HuH-7.5 (cell line): Measurements from ENCODE around the gene ATP6V0A1.
"Not testable (repeated sequence)": the region's sequence is repeated elsewhere in the genome, so short reads cannot be mapped to it uniquely, and the experiment has no call there.

Source experiments
- DNase-seq: peaks from one replicate; pipeline ENCODE4 v3.0.0; 2011; ENCODE audit warnings: low spot score

The ATP6V0A1 gene

DNA sequence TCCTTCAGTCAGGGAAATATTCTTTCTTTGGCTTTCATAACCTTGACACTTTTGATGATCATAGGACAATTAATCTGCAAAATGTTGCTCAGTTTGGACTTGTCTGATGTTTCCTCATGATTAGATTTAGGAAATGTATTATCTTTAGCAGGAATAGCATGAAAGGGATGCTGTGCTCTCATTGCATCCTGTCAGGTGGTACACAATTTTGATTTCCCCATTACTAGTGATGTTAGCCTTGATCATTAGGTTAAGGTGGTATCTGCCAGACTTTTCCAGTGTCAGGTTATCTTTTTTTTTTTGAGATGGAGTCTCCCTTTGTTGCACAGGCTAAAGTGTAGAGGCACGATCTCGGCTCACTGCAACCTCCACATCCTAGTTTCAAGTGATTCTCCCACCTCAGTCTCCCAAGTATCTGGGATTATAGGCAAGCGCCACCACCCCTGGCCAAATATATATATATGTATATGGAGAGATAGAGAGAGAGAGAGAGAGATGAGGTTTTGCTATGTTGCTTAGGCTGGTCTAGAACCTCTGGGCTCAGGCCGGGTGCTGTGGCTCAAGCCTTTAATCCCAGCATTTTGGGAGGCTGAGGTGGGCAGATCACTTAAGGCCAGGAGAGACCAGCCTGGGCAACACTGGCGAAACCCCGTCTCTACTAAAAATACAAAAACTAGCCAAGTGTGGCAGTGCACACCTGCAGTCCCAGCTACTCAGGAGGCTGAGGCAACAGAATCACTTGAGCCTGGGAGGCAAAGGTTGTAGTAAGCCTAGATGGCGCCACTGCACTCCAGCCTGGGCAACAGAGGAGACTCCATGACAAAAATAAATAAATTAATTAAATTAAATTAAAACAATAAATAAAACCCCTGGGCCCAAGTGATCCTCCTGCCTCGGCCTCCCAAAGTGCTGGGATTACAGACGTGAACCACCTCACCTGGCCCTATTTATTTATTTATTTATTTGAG, 19.8 kb upstream of the ATP6V0A1 start:
- DNase-seq: no peak

DNA sequence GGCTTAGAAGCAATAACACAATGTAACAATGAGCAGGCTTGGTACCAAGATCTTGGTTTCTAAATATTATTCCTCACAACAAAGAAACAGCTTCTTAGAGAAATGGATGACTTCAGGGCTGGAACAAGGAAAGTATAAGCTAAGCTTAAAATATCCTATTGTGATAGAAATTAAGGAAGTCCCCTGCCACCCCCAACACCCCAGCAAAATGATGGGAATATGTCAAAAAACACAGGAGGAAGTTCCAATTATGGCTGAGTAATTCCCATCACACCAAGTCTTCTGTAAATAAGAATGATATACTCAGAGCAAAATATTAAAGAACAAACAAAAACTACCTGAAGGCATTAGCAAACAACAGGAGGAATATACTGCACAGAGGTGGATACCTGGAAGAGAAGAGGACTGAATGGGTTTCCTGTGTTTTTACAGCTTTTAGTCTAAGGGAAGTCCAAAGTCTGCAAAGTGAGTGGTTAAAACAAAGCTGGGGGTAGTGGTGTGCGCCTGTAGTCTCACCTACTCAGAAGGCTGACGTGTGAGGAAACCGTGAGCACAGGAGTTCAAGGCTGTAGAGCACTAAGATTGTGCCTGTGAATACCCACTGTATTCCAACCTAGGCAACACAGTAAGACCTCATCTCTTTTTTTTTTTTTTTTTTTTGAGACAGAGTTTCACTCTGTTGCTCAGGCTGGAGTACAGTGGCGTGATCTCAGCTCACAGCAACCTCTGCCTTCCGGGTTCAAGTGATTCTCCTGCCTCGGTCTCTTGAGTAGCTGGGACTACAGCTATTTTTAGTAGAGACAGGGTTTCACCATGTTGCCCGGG, 17.1 kb upstream of the ATP6V0A1 start:
- no peak for DNase-seq

DNA sequence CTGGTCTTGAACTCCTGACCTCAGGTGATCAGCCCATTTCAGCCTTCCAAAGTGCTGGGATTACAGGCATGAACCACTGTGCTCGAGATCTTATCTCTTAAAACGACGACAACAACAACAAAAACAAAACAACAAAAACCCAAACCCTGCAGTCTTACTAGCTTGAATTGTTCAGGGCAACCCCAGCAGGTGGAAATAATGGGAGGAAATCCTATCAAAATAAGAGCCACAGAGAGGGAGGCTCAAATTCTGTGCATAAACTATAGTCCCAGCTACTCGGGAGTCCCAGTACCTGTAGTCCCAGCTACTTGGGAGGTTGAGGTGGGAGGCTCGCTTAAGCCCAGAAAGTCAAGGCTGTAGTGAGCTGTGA, 16.5 kb upstream of the ATP6V0A1 start:
- no peak for DNase-seq

DNA sequence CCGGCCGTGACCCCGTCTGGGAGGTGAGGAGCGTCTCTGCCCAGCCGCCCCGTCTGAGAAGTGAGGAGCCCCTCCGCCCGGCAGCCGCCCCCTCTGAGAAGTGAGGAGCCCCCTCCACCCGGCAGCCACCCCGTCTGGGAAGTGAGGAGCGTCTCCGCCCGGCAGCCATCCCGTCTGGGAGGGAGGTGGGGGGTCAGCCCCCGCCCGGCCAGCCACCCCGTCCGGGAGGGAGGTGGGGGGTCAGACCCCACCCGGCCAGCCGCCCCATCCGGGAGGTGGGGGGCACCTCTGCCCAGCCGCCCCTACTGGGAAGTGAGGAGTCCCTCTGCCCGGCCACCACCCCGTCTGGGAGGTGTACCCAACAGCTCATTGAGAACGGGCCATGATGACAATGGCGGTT, 9.5 kb upstream of the ATP6V0A1 start:
- not testable (repeated sequence) for DNase-seq

DNA sequence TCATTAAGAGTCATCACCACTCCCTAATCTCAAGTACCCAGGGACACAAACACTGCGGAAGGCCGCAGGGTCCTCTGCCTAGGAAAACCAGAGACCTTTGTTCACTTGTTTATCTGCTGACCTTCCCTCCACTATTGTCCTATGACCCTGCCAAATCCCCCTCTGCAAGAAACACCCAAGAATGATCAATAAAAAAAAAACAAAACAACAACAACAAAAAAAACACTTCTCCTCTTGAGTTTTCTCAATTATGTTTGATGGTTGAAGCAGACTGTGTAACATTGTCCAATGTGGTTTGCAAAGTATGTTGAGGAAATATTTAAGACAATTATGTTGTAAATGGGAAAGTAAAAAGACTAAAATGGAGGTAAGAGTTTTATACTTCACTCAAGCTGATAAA, 8.8 kb upstream of the ATP6V0A1 start:
- not testable (repeated sequence) for DNase-seq

DNA sequence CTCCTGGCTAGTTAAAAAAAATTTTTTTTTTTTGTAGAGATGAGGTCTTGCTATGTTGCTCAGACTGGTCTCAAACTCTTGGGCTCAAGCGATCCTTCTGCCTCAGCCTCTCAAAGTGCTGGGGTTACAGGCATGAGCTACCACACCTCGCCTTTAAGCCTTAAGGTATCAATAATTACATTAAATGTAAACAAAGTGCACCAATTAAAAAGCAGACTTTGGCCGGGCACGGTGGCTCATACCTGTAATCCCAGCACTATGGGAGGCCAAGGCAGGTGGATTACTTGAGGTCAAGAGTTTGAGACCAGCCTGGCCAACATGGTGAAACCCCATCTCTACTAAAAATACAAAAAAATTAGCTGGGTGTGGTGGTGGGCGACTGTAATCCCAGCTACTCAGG, 7.4 kb upstream of the ATP6V0A1 start:
- not testable (repeated sequence) for DNase-seq

DNA sequence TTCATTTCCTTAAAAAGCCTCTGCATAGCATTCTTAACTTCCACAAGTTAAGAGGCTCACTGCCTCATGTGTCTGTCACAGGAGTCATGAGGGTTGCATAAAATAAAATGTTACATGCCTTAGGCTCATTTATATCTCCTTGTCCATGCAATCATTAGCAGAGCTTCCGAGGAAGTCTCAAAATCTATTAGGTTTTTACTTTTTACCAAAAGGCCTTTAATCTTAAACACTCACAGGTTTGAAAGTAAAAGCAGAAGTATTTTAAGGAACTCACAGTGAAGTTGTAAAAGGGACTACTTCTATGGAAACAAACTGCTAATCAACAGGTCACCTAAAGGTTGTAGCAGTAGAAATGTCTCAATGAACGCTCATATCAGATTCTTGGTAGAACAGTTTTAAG, 5.2 kb upstream of the ATP6V0A1 start:
- DNase-seq: no peak

DNA sequence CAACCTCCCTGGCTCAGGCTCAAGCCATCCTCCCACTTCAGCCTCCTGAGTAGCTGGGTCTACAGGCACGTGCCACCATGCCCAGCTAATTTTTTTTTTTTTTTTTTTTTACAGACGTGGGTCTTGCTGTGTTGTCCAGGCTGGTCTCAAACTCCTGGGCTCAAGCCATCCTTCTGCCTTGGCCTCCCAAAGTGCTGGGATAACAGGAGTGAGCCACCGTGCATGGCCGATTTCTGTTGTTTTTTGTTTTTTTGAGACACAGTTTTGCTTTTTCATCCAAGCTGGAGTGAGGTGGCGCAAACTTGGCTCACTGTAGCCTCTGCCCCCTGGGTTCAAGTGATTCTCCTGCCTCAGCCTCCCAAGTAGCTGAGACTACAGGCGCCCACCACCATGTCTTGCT, 3.7 kb upstream of the ATP6V0A1 start:
- not testable (repeated sequence) for DNase-seq

DNA sequence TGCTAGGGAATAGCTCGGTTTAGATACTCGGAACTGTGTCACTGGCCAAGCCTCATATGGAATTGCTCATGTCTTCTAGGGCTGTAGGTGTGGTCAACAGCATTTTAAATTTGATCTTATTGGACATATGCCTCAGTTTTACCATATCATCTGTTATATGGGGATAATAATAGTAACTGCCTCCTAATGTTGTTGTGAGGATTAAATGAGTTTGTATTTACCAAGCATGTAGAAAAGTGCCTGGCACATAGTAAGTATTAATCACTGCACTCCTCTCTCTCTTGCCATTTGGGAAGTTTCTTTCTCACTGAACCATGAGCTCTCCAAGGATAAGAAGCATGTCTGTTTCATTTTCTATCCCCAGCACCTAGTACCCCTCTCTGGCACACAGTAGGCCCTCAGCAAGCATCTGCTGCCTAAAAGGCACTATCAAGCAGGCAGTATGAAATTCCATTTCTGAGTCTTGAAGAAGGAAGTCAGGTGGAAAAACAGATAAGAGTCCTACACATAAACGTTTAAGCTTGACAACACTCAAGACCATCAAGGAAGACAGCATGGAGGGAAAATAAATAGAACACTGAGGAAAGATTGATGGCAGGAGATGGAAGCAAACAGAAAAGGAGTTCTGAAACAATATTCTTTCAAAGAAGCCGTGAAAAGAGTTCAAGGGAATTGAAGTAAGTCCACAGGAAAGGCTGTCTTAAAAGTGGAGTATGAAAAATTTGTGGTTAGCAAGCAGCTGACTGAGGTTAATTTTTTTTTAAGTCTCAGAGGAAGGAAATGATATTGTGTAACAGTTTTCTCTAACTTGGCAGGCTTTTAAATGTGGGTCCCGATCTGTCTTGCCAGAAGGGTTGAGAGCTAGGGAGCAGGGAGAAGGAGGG, 2.2 kb upstream of the ATP6V0A1 start:
- DNase-seq: no peak

DNA sequence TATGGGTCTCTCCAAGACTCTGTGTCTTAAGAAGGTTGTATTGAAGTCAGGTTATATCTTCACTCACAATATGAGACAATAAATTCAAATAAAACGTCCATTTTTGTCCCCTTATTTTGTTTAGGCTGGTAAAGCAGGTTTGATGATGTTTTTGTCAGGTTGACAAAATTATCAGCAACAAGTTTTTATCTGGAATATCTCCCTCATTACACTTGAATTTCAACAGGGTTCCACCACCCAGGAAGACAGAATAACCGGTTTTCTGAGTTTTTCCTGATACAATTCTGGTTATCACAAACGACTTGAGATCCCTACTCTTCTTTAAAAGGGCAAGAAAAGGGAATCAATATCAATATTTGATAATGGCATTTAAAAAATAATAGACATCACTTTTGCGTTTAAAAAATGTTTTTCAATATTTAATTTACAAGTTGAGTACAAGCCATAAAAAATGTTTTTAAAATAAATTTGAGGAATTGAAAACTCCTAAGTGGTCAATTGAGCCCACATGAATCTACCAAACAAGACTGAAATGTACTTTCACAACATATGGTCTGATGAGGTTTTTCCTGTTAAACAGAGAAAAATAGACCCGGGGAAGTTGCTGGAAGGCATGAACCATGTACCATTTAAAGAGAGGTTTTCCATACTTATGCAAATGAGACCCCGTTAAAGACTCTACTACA, 1.4 kb upstream of the ATP6V0A1 start:
- DNase-seq: no peak

DNA sequence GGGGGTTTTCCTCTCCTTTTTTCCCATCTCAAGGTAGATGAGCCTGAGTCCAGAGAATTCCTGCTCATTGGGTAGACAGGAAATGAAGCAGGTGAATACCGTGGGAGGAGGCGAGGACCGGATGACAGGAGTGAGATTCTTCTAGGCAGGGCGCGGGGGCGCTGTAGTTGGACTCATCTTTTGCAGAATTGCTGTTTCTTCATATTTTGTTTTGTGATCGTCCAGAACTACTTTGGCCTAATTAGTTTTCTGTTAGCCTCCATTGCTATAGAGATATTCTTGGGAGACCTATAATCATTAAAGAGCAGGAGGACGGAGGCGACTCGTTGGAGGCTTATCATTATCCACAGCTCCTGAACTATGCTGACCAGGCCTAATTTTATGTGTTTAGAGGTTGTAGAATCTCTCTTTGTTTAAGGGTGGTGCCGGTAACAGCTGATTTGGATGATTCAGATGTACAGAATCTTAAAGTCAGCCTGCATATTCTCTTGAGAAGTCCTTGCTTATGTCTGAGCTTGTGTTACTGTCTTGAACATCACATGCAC, 650 bp downstream of the ATP6V0A1 start:
- DNase-seq: peak; percentile 47

DNA sequence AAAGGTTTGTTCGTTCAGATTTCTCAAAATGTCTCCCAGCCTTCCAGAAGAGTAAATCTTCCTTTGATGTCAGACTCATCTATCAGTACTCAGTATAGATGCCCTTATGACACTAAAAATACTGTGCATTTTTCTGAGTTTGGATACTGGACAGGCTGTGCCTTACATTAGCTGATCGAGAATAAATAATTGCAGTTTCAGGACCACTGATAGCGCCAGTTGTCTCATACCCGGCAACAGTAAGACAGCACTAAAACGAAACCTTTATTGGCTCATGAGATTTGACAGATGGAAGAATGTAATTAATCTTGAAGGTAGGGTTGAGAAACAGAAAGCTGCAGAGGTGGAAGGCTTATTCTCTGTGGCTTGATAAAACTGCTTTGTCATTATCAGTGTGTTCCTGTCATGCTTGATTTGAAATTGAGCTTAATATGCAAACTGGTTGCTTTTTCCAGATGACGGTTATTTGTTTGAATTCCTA, 1.2 kb downstream of the ATP6V0A1 start:
- DNase-seq: peak; percentile 14

DNA sequence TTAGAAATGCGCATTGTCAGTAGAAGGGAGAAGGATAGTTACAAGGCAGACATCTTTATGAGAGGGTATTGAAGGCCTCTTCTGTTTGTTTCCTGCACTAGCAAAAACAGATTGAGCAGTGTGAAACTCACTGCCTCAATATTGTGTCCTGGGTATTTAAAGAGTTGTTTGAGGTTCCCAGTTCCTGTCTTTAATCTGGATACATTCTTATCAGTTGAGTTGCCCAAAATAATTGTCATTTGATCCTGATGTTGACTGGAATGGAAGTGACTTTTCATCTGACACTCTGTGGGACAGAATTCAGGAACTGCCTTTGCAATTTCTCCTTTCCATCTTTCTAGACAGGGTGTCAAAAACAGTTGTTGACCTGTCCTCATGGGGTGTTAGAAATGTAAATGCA, 1.7 kb downstream of the ATP6V0A1 start:
- DNase-seq: no peak

DNA sequence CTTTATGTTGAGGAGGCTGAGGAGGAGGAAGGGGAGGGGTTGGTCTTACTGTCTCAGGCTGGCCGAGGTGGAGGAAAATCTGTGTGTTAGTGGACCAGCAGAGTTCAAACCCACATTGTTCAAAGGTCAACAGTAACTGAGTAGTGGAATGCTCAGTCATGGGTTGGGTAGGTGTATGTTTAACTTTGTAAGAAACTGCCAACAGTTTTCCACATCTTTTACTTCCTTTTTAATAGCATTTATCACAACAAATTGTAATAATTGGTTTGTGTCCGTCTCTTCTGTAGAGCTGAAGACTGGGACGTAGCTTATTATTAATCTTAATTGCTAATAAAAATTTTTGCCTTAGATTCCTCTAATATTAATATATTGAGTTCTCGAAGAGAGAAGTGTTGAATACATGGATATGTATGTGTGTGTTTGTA, 5.3 kb downstream of the ATP6V0A1 start:
- peak; percentile 32 for DNase-seq

DNA sequence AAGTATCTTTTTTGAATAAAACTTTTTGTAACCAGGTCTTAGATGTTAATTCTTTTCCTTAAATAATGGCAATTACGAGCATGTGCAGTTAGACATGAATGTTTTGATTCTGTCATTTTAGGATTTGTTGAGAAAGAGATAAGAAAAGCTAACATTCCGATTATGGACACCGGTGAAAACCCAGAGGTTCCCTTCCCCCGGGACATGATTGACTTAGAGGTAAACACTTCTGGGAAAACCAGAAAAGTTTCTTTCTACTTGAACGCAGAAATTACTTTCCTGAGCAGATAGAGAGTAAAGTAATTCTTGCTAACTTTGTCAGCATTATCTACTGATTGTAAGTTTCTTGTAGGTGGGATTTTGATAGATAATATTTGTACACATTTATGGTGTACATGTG, 9.2 kb downstream of the ATP6V0A1 start:
- no peak for DNase-seq

DNA sequence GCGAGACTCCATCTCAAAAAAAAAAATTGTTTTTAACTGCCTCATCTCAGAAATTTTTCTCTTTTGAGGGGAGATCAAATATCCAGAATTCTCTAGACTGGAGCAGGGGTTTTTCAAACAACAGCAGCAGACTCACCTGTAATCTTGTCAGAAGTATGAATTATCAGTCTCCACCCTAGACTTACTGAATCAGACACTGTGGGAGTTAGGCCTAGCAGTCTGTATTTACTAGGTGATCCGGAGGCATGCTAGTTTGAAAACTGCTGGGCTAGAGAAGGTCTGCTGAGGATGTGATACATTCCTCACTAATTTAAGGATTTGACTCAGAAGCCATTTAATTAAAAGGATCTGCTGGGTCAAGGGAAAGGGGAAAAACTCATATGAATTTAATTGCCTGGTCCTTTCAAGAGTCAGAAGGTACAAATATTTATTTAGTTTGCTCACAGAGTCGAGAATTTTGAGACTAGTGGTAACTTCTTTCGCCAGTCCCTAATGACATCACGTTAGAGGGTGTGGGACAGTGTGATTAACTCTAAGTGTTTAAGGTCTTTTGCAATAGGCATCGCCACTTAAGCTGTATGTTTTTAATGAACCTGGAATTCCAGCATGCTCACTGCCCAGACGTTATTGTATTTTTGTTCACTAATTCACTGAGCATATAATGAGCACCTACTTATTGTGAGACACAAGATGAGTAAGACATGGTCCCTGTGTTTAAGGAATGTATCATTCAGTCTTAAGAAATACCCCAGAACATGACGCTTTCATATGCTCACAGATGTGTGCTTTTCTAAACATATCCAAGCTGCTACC, 14.2 kb downstream of the ATP6V0A1 start:
- DNase-seq: no peak

DNA sequence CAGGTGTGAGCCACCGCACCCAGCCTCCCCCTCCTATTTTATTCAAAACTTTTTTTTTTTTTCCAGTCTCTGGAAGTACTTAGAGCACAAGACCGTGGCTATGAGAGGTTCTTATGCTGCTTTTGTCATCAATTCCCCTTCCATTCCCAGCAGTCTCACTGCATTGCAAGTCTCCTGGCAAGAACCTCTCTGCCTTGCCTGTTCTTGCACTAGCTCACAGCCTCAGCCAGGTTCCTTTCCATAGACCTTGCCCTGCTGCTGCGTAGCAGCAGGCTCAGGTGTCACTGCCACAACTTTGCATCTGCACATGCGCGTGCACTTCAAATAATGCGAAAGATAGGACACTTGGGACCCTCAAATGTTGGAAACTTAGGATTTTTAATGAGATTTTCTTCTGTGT, 15.6 kb downstream of the ATP6V0A1 start:
- DNase-seq: no peak

DNA sequence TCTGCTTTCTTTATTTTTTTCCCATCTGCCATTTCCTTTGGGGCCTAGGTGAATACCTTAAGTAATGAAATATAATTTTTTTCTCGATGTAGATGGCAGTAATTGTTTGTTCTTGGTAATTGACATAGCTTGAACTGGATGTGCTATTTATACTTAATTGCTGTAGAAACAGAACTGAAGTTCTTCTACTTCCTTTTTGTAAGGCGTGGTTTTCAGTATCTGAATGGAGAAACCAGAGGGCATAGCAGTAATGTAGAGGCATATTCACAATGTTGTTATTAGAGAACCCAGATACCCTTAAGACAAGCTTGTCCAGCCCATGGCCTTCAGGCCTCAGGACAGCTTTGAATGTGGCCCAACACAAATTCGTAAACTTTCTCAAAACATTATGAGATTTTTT, 16.4 kb downstream of the ATP6V0A1 start:
- no peak for DNase-seq

DNA sequence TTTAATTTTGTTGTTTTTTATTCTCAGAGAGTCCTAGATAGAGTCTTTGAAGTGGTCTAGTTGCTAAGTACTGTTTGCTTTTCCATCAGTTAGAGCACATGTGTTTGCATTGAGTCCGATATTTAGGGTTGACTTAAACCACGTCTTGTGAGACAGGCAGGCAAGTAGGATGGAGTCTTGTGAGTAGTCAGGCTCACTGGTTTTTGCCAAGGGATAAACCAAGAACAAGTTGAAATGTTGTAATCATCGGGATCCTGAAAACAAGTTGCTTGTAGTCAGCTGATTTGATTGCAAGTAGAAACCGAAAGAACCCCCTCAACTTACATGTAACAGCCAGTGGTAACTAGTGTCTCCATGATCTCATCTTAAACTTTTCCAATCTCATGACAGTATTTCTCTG, 17.2 kb downstream of the ATP6V0A1 start:
- no peak for DNase-seq

DNA sequence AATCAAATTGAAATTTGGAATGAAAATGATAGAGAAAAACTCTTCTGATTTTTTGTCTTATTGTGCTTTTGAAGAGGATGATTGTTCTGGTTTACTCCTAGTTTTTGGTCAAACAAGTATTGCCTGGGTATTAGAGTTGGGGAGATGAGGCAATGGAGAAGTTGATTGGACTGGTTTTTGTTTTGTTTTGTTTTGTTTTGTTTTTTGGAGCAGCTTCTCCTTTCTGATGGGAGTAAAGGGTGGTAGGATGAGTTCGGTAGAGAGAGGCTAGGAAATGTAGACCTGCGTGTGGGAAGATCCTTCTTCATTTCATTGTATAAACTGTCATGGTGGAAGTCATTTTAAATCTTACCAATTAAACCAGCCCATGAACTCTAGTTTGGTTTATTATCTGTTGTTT, 17.7 kb downstream of the ATP6V0A1 start:
- no peak for DNase-seq
